K562 (cell line): ENCODE results near the gene FRRS1L. TPM values are rescaled to one million over a fixed set of nuclear protein-coding genes. Genes with fewer than 3 reads are reported as not detected.

Source experiments
- ATAC-seq: fragments of 200-7000 bp; cut with Tn5 transposase; 3 replicates; pipeline ENCODE4 v1.9.1; 2020; ENCODE audit warnings: moderate library complexity
- BruUV-seq: library from RNA; stranded (reverse); fragments of 400-500 nt; replicated peaks from 2 replicates; lab custom pipeline; 2021; lab: Mats Ljungman, UMichigan
- CTCF ChIA-PET: fragments of 300-600 bp; formaldehyde crosslinking; extraction: SDS; loops from one replicate; lab custom pipeline; 2021; ENCODE audit warnings: low intra/inter-chr PET ratio; lab: Yijun Ruan, JAX
- POLR2A ChIA-PET: fragments of 300-600, 350-650 bp; sonication (Branson Sonifier 250); formaldehyde crosslinking; extraction: SDS; loops from one replicate; lab custom pipeline; 2021; ENCODE audit warnings: antibody characterized with exemption, inconsistent platforms; lab: Yijun Ruan, JAX
- DNase-seq, 4 experiments: peaks; one replicate each; pipeline versions ENCODE4 v3.0.0 to v3.0.0-alpha.2; 2011 to 2018; ENCODE audit warnings: low spot score in 3 of 4, mixed read lengths in 3 of 4; ENCODE audit errors: extremely low read depth in 1 of 4
- FAIRE-seq: peaks from 2 replicates; lab custom pipeline; 2011; peaks lifted over from hg19 to GRCh38; lab: Jason Lieb, UNC
- H2AFZ ChIP-seq: 2 replicates; pipeline ENCODE4 v1.6.0; 2011; ENCODE audit warnings: low read depth, low read length, control low read depth, inconsistent platforms
- H3K27ac ChIP-seq: fragments of 200-600 bp; 3 replicates; pipeline ENCODE4 v1.8.0; 2011; ENCODE audit warnings: low read depth, mild to moderate bottlenecking, control low read depth, inconsistent platforms, low read length, moderate library complexity, mixed read lengths; ENCODE audit errors: extremely low read depth
- H3K27me3 ChIP-seq, 2 experiments: fragments of 300-600 bp in 1 of 2; 2 replicates in 1 of 2; 3 replicates in 1 of 2; pipeline versions ENCODE4 v1.6.0 to v1.8.0; 2011; ENCODE audit warnings: inconsistent platforms in 2 of 2, low read length in 2 of 2, mild to moderate bottlenecking in 1 of 2, mixed read lengths in 1 of 2, moderate library complexity in 1 of 2; ENCODE audit not compliant: control insufficient read depth in 2 of 2, insufficient read depth in 2 of 2
- H3K36me3 ChIP-seq: fragments of 300-600 bp; 3 replicates; pipeline ENCODE4 v1.8.0; 2011; ENCODE audit warnings: mild to moderate bottlenecking, low read length, inconsistent platforms; ENCODE audit not compliant: control insufficient read depth, insufficient read depth
- H3K4me1 ChIP-seq, 2 experiments: fragments of 200-600 bp in 1 of 2; replicated peaks in 1 of 2; 2 replicates in 1 of 2; 3 replicates in 1 of 2; pipeline versions ENCODE4 v1.5.1 to v1.8.0; 2011; ENCODE audit warnings: inconsistent platforms in 2 of 2, low read length in 2 of 2, mild to moderate bottlenecking in 1 of 2, mixed read lengths in 1 of 2, moderate library complexity in 1 of 2; ENCODE audit not compliant: control insufficient read depth in 2 of 2, insufficient read depth in 2 of 2
- H3K4me2 ChIP-seq: 2 replicates; pipeline ENCODE4 v1.6.1; 2011; ENCODE audit warnings: low read length, control low read depth, inconsistent platforms, mixed read lengths; ENCODE audit not compliant: insufficient read depth
- H3K4me3 ChIP-seq: fragments of 200-600 bp; sonication (generic), shearing (Covaris generic); 2 replicates; pipeline ENCODE4 v1.5.1; 2016; ENCODE audit warnings: control low read depth, inconsistent platforms
- H3K79me2 ChIP-seq: fragments of 200-600 bp; 3 replicates; pipeline ENCODE4 v1.8.0; 2011; ENCODE audit warnings: low read length, inconsistent platforms; ENCODE audit not compliant: control insufficient read depth, insufficient read depth
- H3K9ac ChIP-seq, 2 experiments: 2 replicates each; pipeline versions ENCODE4 v1.6.0 to v1.6.1; 2011; ENCODE audit warnings: low read depth in 2 of 2, low read length in 2 of 2, control low read depth in 1 of 2, inconsistent platforms in 1 of 2, mild to moderate bottlenecking in 1 of 2, mixed read lengths in 1 of 2; ENCODE audit not compliant: insufficient read depth in 1 of 2
- H3K9me1 ChIP-seq: one replicate; pipeline ENCODE4 v1.6.0; 2011; ENCODE audit warnings: inconsistent platforms, mild to moderate bottlenecking, low read length, moderate library complexity; ENCODE audit not compliant: control insufficient read depth, insufficient read depth
- H3K9me3 ChIP-seq: replicated peaks from 2 replicates; pipeline ENCODE4 v1.5.1; 2011; ENCODE audit warnings: low read depth, low read length, inconsistent platforms; ENCODE audit not compliant: control insufficient read depth, insufficient read depth
- H4K20me1 ChIP-seq: replicated peaks from 2 replicates; pipeline ENCODE4 v1.6.1; 2011; ENCODE audit warnings: low read length, inconsistent platforms, mixed read lengths; ENCODE audit not compliant: control insufficient read depth, insufficient read depth
- CHD2 ChIP-seq: IDR thresholded peaks from 2 replicates; pipeline ENCODE4 v1.6.1; 2011; ENCODE audit warnings: low read depth, low read length
- DACH1 ChIP-seq: fragments of 450-650 bp; IDR thresholded peaks from 2 replicates; pipeline ENCODE4 v1.6.1; 2018; ENCODE audit not compliant: partially characterized antibody
- E2F8 ChIP-seq: fragments of 450-650 bp; IDR thresholded peaks from 2 replicates; pipeline ENCODE4 v1.7.1; 2018; ENCODE audit warnings: mild to moderate bottlenecking, low read depth; ENCODE audit not compliant: partially characterized antibody
- EWSR1 ChIP-seq: fragments of 450-650 bp; IDR thresholded peaks from 2 replicates; pipeline ENCODE4 v1.6.1; 2018; ENCODE audit warnings: borderline replicate concordance, mild to moderate bottlenecking, low read depth, moderate library complexity; ENCODE audit not compliant: partially characterized antibody
- FOXK2 ChIP-seq, 2 experiments: fragments of 450-650 bp; IDR thresholded peaks in 1 of 2; conservative IDR thresholded peaks in 1 of 2; 2 replicates each; pipeline ENCODE4 v1.6.1; 2016; ENCODE audit warnings: low read depth in 2 of 2, mild to moderate bottlenecking in 1 of 2
- NCOA1 ChIP-seq: fragments of 450-650 bp; IDR thresholded peaks from 2 replicates; pipeline ENCODE4 v1.6.1; 2016; ENCODE audit warnings: low read depth
- NELFE ChIP-seq: IDR thresholded peaks from 2 replicates; pipeline ENCODE4 v1.6.1; 2011; ENCODE audit warnings: mild to moderate bottlenecking; ENCODE audit not compliant: insufficient read depth, insufficient read length
- TCF7L2 ChIP-seq: fragments of 150-350 bp; IDR thresholded peaks from 2 replicates; pipeline ENCODE4 v1.6.1; 2016; ENCODE audit warnings: low read depth, mild to moderate bottlenecking, low read length, moderate library complexity
- THAP7 ChIP-seq: fragments of 250-450 bp; sonication (Bioruptor Pico); IDR thresholded peaks from 2 replicates; pipeline ENCODE4 v1.5.0; 2021
- TRIM25 ChIP-seq: fragments of 450-650 bp; IDR thresholded peaks from 2 replicates; pipeline ENCODE4 v1.7.0; 2016; ENCODE audit warnings: borderline replicate concordance
- ZNF239 ChIP-seq: fragments of 250-450 bp; sonication (Bioruptor Pico); IDR thresholded peaks from 2 replicates; pipeline ENCODE4 v1.4.0; 2020; ENCODE audit warnings: mild to moderate bottlenecking
- WGBS: fragments of 100-300 bp; shearing (Covaris generic); methylation state at CpG from one replicate; pipeline ENCODE4 v1.1.6; 2016; ENCODE audit warnings: low coverage, mixed read lengths; ENCODE audit not compliant: insufficient coverage; ENCODE audit errors: missing lambda C conversion rate; 5-methylcytosine and 5-hydroxymethylcytosine counted together
- in situ Hi-C: fragments of 300-500 bp; cut with MboI; formaldehyde crosslinking; loops from 4 replicates; pipeline ENCODE4 v1.15.0; 2018; ENCODE audit warnings: inconsistent platforms, mixed read lengths
- intact Hi-C: fragments of 100-400 bp; cut with micrococcal nuclease; formaldehyde crosslinking; loops from 2 replicates; pipeline ENCODE4 v1.14.2; 2022
- polyA plus RNA-seq, 8 experiments: library from polyadenylated mRNA; depleted of rRNA in 4 of 8; stranded (reverse) in 5 of 8; unstranded in 3 of 8; fragments of >200 nt; fragmentation: Nextera tagmentation in 2 of 8; fragmentation: Illumina TruSeq in 1 of 8; extraction: Ambion mirVana in 2 of 8; extraction: Trizol in 1 of 8; gene quantifications; 2 replicates each; pipeline versions ENCODE4 v1.2.1 to v1.2.3, GENCODE V29; 2011 to 2014; ENCODE audit warnings: inconsistent platforms in 1 of 8, missing spikeins in 1 of 8
- total RNA-seq, 7 experiments: library from RNA; depleted of rRNA in 6 of 7; stranded (reverse); fragments of >200 nt in 6 of 7; fragmentation: Illumina TruSeq in 2 of 7; extraction: Trizol in 2 of 7; gene quantifications; 2 replicates each; pipeline versions ENCODE4 v1.2.1 to v1.2.3, GENCODE V29; 2011 to 2021; ENCODE audit warnings: low replicate concordance in 1 of 7

FRRS1L gene
- total and polyA plus RNA-seq, 9 of the 15 experiments (the other 6 are each of a cell fraction or from before 2014, with no cell fraction given): under 0.01 to 0.04 (median 0.03) TPM; not detected in 5

- no peaks in the 10 kb centered on the region; a peak in 1 of 5 replicates for H3K27me3 ChIP-seq
- H4K20me1 ChIP-seq: no peaks in the 10 kb centered on the region
- no peak overlapping the region for H3K9ac ChIP-seq
- in situ Hi-C loops: no loop called here
- DNase-seq (no peak), ATAC-seq (no peak), FAIRE-seq (no peak)
- no peak overlapping the region for H3K4me3 ChIP-seq
- no peaks in the 10 kb centered on the region for H3K9me3 ChIP-seq
- H3K9me1 ChIP-seq: no peaks in the 10 kb centered on the region
- no peaks in the 10 kb centered on the region for H3K36me3 ChIP-seq
- POLR2A ChIA-PET: no interaction called here
- no TSS peak for BruUV-seq
- intact Hi-C loops: loop anchor here (5.0 to 10.0 kb wide), 2 partner anchors 84 to 296 kb away; no protein-coding TSS in a partner anchor
- no peaks in the 10 kb centered on the region for H3K79me2 ChIP-seq
- no peaks in the 10 kb centered on the region; a peak in 3 of 5 replicates for H3K4me1 ChIP-seq
- H2AFZ ChIP-seq: no peak overlapping the region
- WGBS: 15% methylated on average over 1 of the region's 1 CpG
- no peak overlapping the region for H3K27ac ChIP-seq
- no peak overlapping the region for H3K4me2 ChIP-seq
- CTCF ChIA-PET: no interaction called here
- TF ChIP-seq THAP7 (CRISPR knock-in tag) (no peak), EWSR1 (no peak), CHD2 (no peak), FOXK2 (conservative IDR thresholded peaks at IDR 0.05 in 1 of 2, IDR thresholded peaks at IDR 0.05 in 1 of 2; ENCODE audit: low read depth in 2 of 2) (no peak), DACH1 (no peak), TRIM25 (no peak), TCF7L2 (no peak), ZNF239 (CRISPR knock-in tag) (no peak), E2F8 (no peak), NELFE (no peak), NCOA1 (no peak)
Observed at GRCh38 chr9:109181284-109181683, 14.2 kb upstream of the FRRS1L start.
